ENCODE measurements around the gene NOTUM.

DNA sequence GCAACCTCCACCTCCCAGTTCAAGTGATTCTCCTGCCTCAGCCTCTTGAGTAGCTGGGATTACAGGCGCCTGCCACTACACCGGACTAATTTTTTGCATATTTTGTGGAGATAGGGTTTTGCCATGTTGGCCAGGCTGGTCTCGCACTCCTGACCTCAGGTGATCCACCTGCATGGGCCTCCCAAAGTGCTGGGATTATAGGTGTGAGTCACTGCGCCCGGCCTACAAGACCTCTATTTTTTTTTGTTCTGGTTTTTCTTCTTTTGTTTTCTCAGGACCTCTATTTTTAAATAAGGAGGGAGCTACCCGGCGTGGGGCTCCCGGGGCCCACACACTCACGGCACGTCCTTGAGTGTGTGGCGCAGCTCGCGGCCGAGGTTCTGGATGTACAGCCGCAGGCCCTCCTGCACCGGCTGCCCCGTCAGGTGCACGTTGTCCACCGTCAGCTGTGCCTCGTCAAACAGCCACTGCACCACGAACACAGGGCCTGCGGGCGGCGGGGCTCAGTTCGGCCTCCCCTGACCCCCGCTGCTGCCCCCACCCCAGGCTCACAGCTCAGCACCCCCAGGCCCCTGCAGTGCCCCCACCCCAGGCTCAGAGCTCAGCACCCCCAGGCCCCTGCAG, 5.8 kb downstream of the NOTUM start:
- TF ChIP-seq, protein P1, sequence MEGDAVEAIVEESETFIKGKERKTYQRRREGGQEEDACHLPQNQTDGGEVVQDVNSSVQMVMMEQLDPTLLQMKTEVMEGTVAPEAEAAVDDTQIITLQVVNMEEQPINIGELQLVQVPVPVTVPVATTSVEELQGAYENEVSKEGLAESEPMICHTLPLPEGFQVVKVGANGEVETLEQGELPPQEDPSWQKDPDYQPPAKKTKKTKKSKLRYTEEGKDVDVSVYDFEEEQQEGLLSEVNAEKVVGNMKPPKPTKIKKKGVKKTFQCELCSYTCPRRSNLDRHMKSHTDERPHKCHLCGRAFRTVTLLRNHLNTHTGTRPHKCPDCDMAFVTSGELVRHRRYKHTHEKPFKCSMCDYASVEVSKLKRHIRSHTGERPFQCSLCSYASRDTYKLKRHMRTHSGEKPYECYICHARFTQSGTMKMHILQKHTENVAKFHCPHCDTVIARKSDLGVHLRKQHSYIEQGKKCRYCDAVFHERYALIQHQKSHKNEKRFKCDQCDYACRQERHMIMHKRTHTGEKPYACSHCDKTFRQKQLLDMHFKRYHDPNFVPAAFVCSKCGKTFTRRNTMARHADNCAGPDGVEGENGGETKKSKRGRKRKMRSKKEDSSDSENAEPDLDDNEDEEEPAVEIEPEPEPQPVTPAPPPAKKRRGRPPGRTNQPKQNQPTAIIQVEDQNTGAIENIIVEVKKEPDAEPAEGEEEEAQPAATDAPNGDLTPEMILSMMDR (IDR thresholded peaks at IDR 0.05; ENCODE audit: borderline replicate concordance, extremely low read depth, low read length, poor library complexity, severe bottlenecking) = no peak
- TF ChIP-seq EZH2 (IDR thresholded peaks at IDR 0.05; ENCODE audit: borderline replicate concordance, low read depth, low read length, severe bottlenecking) = no peak

Measured in DND-41 (cell line).